ENCODE data around the gene HNRNPA1L2. TPM values are rescaled to one million over a fixed set of nuclear protein-coding genes. Genes with fewer than 3 reads are reported as not detected.

HNRNPA1L2 gene
- polyA plus RNA-seq, 2 of the 4 experiments (the other 2 are of a cell fraction) = 5.8 to 8.5 TPM

DNA sequence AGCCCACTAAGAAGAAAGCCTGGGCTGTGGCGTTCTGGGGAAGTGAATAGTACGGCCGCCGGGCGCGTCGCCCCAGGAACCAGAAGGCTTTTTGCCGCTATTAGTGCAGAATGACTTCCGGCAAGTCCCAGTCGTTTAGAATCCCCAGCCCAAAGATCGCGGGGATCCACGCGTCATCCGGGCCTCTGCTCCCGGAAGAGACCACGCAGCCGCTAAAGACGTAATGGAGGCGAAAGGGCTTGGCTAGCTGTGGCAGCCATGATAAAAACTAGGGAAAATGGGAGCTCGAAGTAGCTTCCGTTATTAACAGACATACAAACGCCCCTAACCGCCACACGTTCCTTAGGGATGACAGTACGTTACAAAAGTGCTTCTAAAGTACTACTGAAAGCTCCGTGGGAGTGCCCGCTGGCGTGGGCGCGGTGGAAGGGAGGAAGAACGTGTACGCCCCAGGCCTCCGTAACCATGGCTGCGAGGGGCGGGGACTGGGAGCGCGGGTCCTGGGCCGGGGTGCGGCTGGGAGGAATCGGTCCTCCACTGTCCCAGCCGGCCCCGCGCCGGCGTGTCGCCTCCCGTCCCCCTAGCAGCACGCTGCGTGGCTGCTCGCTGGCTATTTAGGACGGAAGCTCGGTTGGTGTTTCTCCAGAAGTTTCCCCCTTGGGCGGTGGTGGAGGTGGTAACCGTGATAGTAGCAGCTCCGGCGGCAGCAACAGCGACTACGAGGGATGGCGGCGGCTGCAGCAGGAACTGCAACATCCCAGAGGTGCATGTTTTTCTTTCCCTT is 10.2 kb downstream of the HNRNPA1L2 start, which contains the start of gene SUGT1:
Gene SUGT1 (plus strand): TSS at position 641 of the 784 bp plus-strand sequence. CDS start 85 bp downstream, at position 726.
- ChIA-PET CTCF (interaction anchor here (0.9 to 1.8 kb wide), 9 partner anchors 9 to 202 kb away, joined by 3 to 10 read pairs (median 4); partner anchors contain the start of gene VPS36), POLR2A (interaction anchor here (0.7 to 2.4 kb wide), 10 partner anchors 9 to 316 kb away, joined by 3 to 56 read pairs (median 3); partner anchors contain the start of gene HNRNPA1L2)
- peak within 1 kb of the TSS; percentile 58 for H3K4me3 ChIP-seq
- WGBS (ENCODE audit: missing lambda C conversion rate) = 1% methylated on average over 35 of the region's 61 CpGs
- H3K9me3 ChIP-seq = no peaks in the 10 kb centered on the region
- FAIRE-seq = no peak
- ATAC-seq = peak; percentile 97 to 98
- H3K27ac ChIP-seq = peak within 1 kb of the TSS; percentile 87 to 94
- DNase-seq (ENCODE audit: low read depth in 1 of 2, low spot score in 1 of 2) = peak; percentile 60 to 96
- H3K4me1 ChIP-seq = peaks cover 7% of the 10 kb centered on the region; the same call in 1 of the 3 replicates
- H3K4me2 ChIP-seq = peak within 1 kb of the TSS; percentile 84
- TF ChIP-seq MAZ (IDR thresholded peaks at IDR 0.05; ENCODE audit: borderline replicate concordance, low read depth, low read length) (no peak), CTCF (IDR thresholded peaks at IDR 0.05) (peak; percentile 40), KDM1A (IDR thresholded peaks at IDR 0.05; ENCODE audit: low read depth) (no peak), EHMT2 (IDR thresholded peaks at IDR 0.05; ENCODE audit: low read depth) (no peak), POLR2A (IDR thresholded peaks at IDR 0.05; ENCODE audit: low read length) (peak; percentile 75), HDAC2 (IDR thresholded peaks at IDR 0.05) (no peak), JUN (IDR thresholded peaks at IDR 0.05) (peak; percentile 81 to 84; a peak in 4 of 5 replicates), MAX (IDR thresholded peaks at IDR 0.05) (peak; percentile 83), USF2 (IDR thresholded peaks at IDR 0.05) (no peak), ZSCAN20 (CRISPR knock-in tag; IDR thresholded peaks at IDR 0.05) (no peak), HOXA7 (CRISPR knock-in tag; IDR thresholded peaks at IDR 0.05) (no peak), MAFK (IDR thresholded peaks at IDR 0.05; ENCODE audit: partially characterized antibody) (no peak), ATOH8 (CRISPR knock-in tag; IDR thresholded peaks at IDR 0.05; ENCODE audit: low read depth) (no peak), TFCP2L1 (CRISPR knock-in tag; IDR thresholded peaks at IDR 0.05) (no peak), RCOR1 (IDR thresholded peaks at IDR 0.05; ENCODE audit: low read depth, low read length) (no peak), BCL3 (IDR thresholded peaks at IDR 0.05) (peak; percentile 38; the same call in 1 of the 3 replicates), HMGXB4 (CRISPR knock-in tag; IDR thresholded peaks at IDR 0.05; ENCODE audit: borderline replicate concordance) (peak; percentile 41; the same call in 1 of the 2 replicates), FOXS1 (CRISPR knock-in tag; IDR thresholded peaks at IDR 0.05) (no peak), RAD21 (conservative IDR thresholded peaks at IDR 0.05 in 1 of 2, IDR thresholded peaks at IDR 0.05 in 1 of 2) (no peak), EP300 (IDR thresholded peaks at IDR 0.05) (no peak), CHD2 (IDR thresholded peaks at IDR 0.05; ENCODE audit: low read length, partially characterized antibody) (peak; percentile 78), CHD4 (IDR thresholded peaks at IDR 0.05; ENCODE audit: borderline replicate concordance) (no peak), REST (IDR thresholded peaks at IDR 0.05) (peak; percentile 79), PBX3 (IDR thresholded peaks at IDR 0.05) (no peak), GATA3 (IDR thresholded peaks at IDR 0.05; ENCODE audit: borderline replicate concordance) (peak; percentile 11; the same call in 1 of the 2 replicates), E2F6 (IDR thresholded peaks at IDR 0.05; ENCODE audit: borderline replicate concordance, low read depth) (peak; percentile 78; the same call in 1 of the 2 replicates)

All from A549 (cell line).